GM12878 (cell line): ENCODE results near the gene ZNF777. TPM values are rescaled to one million over a fixed set of nuclear protein-coding genes. Genes with fewer than 3 reads are reported as not detected.

Experiments used
- ATAC-seq: fragments of 200-7000 bp; cut with Tn5 transposase; 3 replicates; pipeline ENCODE4 v1.9.1; 2020; ENCODE audit warnings: mild to moderate bottlenecking, moderate library complexity
- BruUV-seq: library from RNA; stranded (reverse); fragments of 400-500 nt; replicated peaks from 2 replicates; lab custom pipeline; 2021; lab: Mats Ljungman, UMichigan
- CTCF ChIA-PET: fragments of 300-600 bp; sonication (Branson Sonifier 250); formaldehyde crosslinking; extraction: SDS; loops from one replicate; lab custom pipeline; 2021; ENCODE audit warnings: inconsistent platforms; lab: Yijun Ruan, JAX
- POLR2A ChIA-PET: fragments of 350-600 bp; formaldehyde crosslinking; extraction: SDS; loops from one replicate; lab custom pipeline; 2021; ENCODE audit warnings: inconsistent platforms; lab: Charles Lee
- RAD21 ChIA-PET: fragments of 300-600 bp; sonication (Branson Sonifier 250); formaldehyde crosslinking; loops from one replicate; lab custom pipeline; 2023; ENCODE audit warnings: antibody characterized with exemption; ENCODE audit not compliant: unreplicated experiment; lab: Charles Lee
- SMC1A ChIA-PET: fragments of 300-600 bp; sonication (Branson Sonifier 250); formaldehyde crosslinking; loops from one replicate; lab custom pipeline; 2023; ENCODE audit not compliant: unreplicated experiment, uncharacterized antibody; lab: Charles Lee
- DNase-seq: peaks from one replicate; pipeline ENCODE4 v3.0.0-alpha.2; 2011; ENCODE audit warnings: low read depth, low spot score
- FAIRE-seq: peaks from 3 replicates; lab custom pipeline; 2011; peaks lifted over from hg19 to GRCh38; lab: Jason Lieb, UNC
- H2AFZ ChIP-seq: 2 replicates; pipeline ENCODE4 v1.6.0; 2011; ENCODE audit warnings: low read depth, low read length, control low read depth; ENCODE audit not compliant: control insufficient read depth
- H3K27ac ChIP-seq: 2 replicates; pipeline ENCODE4 v1.5.1; 2011; ENCODE audit warnings: control low read depth; ENCODE audit not compliant: control insufficient read depth, insufficient read depth
- H3K27me3 ChIP-seq, 2 experiments: replicated peaks in 1 of 2; 2 replicates each; pipeline versions ENCODE4 v1.6.0 to v1.6.1; 2011; ENCODE audit warnings: low read length in 1 of 2; ENCODE audit not compliant: control insufficient read depth in 2 of 2, insufficient read depth in 2 of 2
- H3K36me3 ChIP-seq, 2 experiments: 2 replicates each; pipeline ENCODE4 v1.5.1; 2011; ENCODE audit warnings: low read length in 1 of 2; ENCODE audit not compliant: control insufficient read depth in 2 of 2, insufficient read depth in 2 of 2
- H3K4me1 ChIP-seq: 2 replicates; pipeline ENCODE4 v1.6.1; 2011; ENCODE audit warnings: mild to moderate bottlenecking, low read length, moderate library complexity, mixed read lengths; ENCODE audit not compliant: control insufficient read depth, insufficient read depth
- H3K4me2 ChIP-seq: 2 replicates; pipeline ENCODE4 v1.6.0; 2011; ENCODE audit warnings: control low read depth; ENCODE audit not compliant: control insufficient read depth, insufficient read depth
- H3K4me3 ChIP-seq: fragments of 200-600 bp; sonication (generic); 2 replicates; pipeline ENCODE4 v1.5.1; 2016
- H3K79me2 ChIP-seq: 2 replicates; pipeline ENCODE4 v1.6.0; 2011; ENCODE audit warnings: low read length; ENCODE audit not compliant: control insufficient read depth, insufficient read depth
- H3K9ac ChIP-seq: 2 replicates; pipeline ENCODE4 v1.8.0; 2011; ENCODE audit warnings: low read length, control low read depth, mixed read lengths; ENCODE audit not compliant: control insufficient read depth, insufficient read depth
- H3K9me3 ChIP-seq: replicated peaks from 3 replicates; pipeline ENCODE4 v1.5.1; 2011; ENCODE audit warnings: mild to moderate bottlenecking, low read length; ENCODE audit not compliant: control insufficient read depth, insufficient read depth
- H4K20me1 ChIP-seq: 2 replicates; pipeline ENCODE4 v1.6.0; 2011; ENCODE audit not compliant: control insufficient read depth, insufficient read depth
- E2F4 ChIP-seq: IDR thresholded peaks from 2 replicates; pipeline ENCODE4 v1.6.1; 2012; ENCODE audit warnings: low read depth, low read length, improper control_type of control experiment
- KLF5 ChIP-seq: fragments of 450-650 bp; IDR thresholded peaks from 2 replicates; pipeline ENCODE4 v1.6.1; 2014; ENCODE audit warnings: mild to moderate bottlenecking; ENCODE audit not compliant: partially characterized antibody
- NRF1 ChIP-seq: conservative IDR thresholded peaks from 2 replicates; pipeline ENCODE4 v1.6.1; 2011; ENCODE audit warnings: mild to moderate bottlenecking, low read depth, low read length, improper control_type of control experiment
- SIN3A ChIP-seq: IDR thresholded peaks from 2 replicates; pipeline ENCODE4 v1.6.1; 2012; ENCODE audit warnings: low read depth, low read length, improper control_type of control experiment
- TBL1XR1 ChIP-seq: IDR thresholded peaks from 2 replicates; pipeline ENCODE4 v1.6.1; 2012; ENCODE audit warnings: low read depth, low read length, improper control_type of control experiment
- ZSCAN29 ChIP-seq: fragments of 450-650 bp; IDR thresholded peaks from 2 replicates; pipeline ENCODE4 v1.6.1; 2017; ENCODE audit warnings: mild to moderate bottlenecking, moderate library complexity
- WGBS: methylation state at CpG from one replicate; pipeline ENCODE4 v1.1.6; 2016; ENCODE audit warnings: low lambda C conversion rate; ENCODE audit not compliant: insufficient replicate concordance, insufficient coverage; ENCODE audit errors: missing lambda C conversion rate; 5-methylcytosine and 5-hydroxymethylcytosine counted together
- in situ Hi-C: fragments of 300-500 bp; cut with MboI; formaldehyde crosslinking; loops from 9 replicates; pipeline ENCODE4 v1.14.3; 2018; ENCODE audit warnings: mixed read lengths
- intact Hi-C: fragments of 100-400 bp; cut with micrococcal nuclease; formaldehyde crosslinking; loops from one replicate; pipeline ENCODE4 v1.14.2; 2022; ENCODE audit not compliant: unreplicated experiment
- polyA plus RNA-seq, 11 experiments: library from polyadenylated mRNA; depleted of rRNA in 4 of 11; unstranded in 6 of 11; stranded (reverse) in 5 of 11; fragments of >200 nt; fragmentation: Nextera tagmentation in 4 of 11; fragmentation: Illumina TruSeq in 1 of 11; extraction: Ambion mirVana in 4 of 11; extraction: Trizol in 1 of 11; gene quantifications; 1 replicate in 1 of 11; 2 replicates in 10 of 11; pipeline versions ENCODE4 v1.2.1 to v1.2.3, GENCODE V29; 2011 to 2016; ENCODE audit warnings: inconsistent platforms in 2 of 11, missing spikeins in 2 of 11, low read depth in 1 of 11
- total RNA-seq, 4 experiments: library from RNA; depleted of rRNA in 3 of 4; stranded (reverse); fragments of >200 nt in 3 of 4; fragmentation: Illumina TruSeq in 1 of 4; extraction: Trizol in 1 of 4; gene quantifications; 2 replicates each; pipeline versions ENCODE4 v1.2.1 to v1.2.3, GENCODE V29; 2013 to 2021

ZNF777 gene
- total and polyA plus RNA-seq, 10 of the 15 experiments (the other 5 are each of a cell fraction or from before 2014, with no cell fraction given) = 0.03 to 16.0 (median 3.7) TPM

- no peak overlapping the region for H3K27ac ChIP-seq
- H2AFZ ChIP-seq = no peak overlapping the region
- no peak for FAIRE-seq
- H3K79me2 ChIP-seq = no peaks in the 10 kb centered on the region
- TF ChIP-seq SIN3A = no peak
- TF ChIP-seq E2F4 = no peak
- TF ChIP-seq NRF1 = no peak
- TF ChIP-seq ZSCAN29 = no peak
- TF ChIP-seq TBL1XR1 = no peak
- TF ChIP-seq KLF5 = no peak
- TF ChIP-seq, all 136 proteins: peak for 0
- Histone ChIP-seq H3K9ac (no peak overlapping the region), H3K4me1 (no peaks in the 10 kb centered on the region), H3K4me3 (no peak overlapping the region), H4K20me1 (no peaks in the 10 kb centered on the region), H3K9me3 (no peaks in the 10 kb centered on the region), H3K4me2 (no peak overlapping the region), H3K27me3 (no peaks in the 10 kb centered on the region; a peak in 3 of 4 replicates), H3K36me3 (no peaks in the 10 kb centered on the region)
- ChIA-PET SMC1A (interaction anchor here (1.1 kb wide), 1 partner anchor 10 kb away, joined by 3 read pairs; no protein-coding TSS in a partner anchor), POLR2A (no interaction called here), RAD21 (no interaction called here), CTCF (no interaction called here)
- intact Hi-C loops (no loop called here), in situ Hi-C loops (no loop called here)
- no TSS peak for BruUV-seq
- ATAC-seq = no peak
- no peak for DNase-seq
- 67% methylated on average over 12 of the region's 12 CpGs for WGBS
Observed at GRCh38 chr7:149404396-149404795, 56.5 kb downstream of the ZNF777 start.
